GM19463 (cell line): ENCODE results near the gene NUDT4.
A peak's percentile ranks its signal among the peaks of the same experiment; 100 is the strongest.
"Not testable (repeated sequence)": the region's sequence is repeated elsewhere in the genome, so short reads cannot be mapped to it uniquely, and the experiment has no call there.

Source experiments
- ATAC-seq: cut with Tn5 transposase; IDR thresholded peaks from one replicate; pipeline ENCODE4 v1.9.1; 2021; ENCODE audit warnings: mild to moderate bottlenecking, moderate library complexity; ENCODE audit not compliant: unreplicated experiment

The NUDT4 gene

DNA sequence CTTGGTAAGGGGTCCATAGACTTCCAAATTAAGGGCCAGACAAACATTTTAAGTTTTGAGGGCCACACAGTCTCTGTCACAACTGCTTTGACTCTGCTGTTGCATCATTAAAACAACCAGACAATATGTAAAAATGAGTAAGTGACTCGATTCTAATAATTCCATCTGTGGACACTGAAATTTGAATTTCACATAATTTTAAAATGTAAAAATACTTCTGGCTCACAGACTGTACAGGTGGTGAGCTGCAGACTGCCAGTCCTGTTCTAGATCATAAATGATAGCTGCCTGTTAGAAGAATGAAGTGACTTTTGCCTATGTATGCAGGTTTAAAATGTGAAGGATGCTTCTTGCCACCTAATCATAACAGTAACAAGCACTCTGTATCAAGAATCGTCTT lies 15.7 kb downstream of the NUDT4 start:
- ATAC-seq, result no peak

DNA sequence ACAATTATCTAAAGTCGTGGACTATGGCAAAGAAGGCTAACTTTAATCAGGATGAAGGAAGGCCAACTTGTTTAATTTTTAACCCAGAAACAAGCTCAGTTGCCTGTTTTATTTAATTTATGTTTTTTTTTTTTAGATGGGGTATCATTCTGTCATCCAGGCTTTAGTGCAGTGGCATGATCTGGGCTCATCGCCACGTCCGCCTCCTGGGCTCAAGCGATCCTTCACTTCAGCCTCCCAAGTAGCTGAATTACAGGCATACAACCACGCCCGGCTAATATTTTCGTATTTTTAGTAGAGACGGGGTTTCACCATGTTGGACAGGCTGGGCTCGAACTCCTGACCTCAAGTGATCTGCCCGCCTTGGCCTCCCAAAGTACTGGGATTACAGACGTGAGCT lies 19.7 kb downstream of the NUDT4 start:
- no peak for ATAC-seq

DNA sequence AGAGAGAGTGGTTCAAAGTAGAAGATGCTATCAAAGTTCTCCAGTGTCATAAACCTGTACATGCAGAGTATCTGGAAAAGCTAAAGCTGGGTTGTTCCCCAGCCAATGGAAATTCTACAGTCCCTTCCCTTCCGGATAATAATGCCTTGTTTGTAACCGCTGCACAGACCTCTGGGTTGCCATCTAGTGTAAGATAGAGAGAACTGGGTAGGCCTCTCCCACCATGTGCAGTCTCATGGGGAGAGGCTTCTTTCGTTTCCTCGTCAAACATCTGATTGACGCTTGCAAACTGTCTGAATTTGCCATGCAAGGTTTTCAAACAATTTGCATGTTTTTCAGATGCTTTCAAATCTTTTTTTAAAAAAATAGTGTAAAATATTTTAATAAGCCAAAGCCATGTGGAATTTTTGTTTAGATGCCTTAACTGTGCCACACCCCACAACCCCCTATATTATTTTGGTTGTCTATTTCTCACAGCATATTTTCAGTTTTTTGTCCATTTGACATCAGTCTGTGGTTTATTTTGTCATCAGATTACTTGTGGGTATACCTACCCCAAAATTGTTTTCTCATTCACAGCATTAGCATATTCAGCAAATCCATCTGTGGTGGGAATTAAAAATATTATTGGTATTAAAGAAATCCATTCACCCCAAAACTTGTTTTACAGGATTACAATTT lies 21.6 kb downstream of the NUDT4 start:
- peak; percentile 94 for ATAC-seq

DNA sequence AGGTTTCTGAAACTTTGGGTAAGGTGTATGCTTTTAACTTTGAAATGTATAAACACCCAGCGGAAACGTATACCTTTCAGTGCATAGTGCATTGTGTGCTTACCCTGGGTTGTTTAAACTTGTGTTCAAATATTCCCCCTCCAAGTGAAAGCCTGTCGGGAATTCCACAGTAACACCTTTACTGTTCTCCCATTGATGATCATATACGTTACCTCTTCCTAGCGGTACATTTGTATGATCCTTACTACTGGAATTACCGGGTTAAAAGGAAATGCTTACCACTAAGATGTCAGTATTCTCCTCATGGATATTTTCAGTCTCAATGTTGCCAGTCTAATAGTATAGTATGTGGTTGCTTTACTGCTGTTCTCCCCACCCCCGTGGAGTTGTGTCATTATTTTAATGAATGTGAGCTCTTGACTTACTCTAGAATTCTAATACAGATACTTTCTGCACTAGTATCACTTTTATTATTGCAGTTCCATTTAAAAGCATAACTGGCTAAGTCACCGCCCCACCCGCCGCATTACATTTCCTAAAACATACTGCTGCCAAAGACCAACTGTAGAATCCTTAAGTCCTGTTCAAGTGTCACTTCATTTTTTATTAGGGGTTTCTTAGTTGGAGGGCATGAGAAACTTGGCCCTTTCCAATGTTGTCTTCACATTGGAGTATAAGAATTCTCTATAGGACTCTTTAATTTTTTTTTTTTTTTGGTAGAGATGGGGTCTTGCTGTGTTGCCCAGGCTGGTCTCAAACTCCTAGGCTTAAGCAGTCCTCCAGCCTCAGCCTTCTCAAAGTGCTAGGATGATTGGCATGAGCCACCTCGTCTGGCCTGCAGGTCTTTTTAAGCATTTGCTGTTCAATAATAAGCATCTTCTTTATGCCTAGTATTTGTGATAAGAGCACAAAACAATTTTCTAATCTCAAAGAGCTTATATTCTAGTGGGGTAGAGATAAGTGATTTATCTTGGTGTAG lies 24.9 kb downstream of the NUDT4 start:
- ATAC-seq, result no peak

DNA sequence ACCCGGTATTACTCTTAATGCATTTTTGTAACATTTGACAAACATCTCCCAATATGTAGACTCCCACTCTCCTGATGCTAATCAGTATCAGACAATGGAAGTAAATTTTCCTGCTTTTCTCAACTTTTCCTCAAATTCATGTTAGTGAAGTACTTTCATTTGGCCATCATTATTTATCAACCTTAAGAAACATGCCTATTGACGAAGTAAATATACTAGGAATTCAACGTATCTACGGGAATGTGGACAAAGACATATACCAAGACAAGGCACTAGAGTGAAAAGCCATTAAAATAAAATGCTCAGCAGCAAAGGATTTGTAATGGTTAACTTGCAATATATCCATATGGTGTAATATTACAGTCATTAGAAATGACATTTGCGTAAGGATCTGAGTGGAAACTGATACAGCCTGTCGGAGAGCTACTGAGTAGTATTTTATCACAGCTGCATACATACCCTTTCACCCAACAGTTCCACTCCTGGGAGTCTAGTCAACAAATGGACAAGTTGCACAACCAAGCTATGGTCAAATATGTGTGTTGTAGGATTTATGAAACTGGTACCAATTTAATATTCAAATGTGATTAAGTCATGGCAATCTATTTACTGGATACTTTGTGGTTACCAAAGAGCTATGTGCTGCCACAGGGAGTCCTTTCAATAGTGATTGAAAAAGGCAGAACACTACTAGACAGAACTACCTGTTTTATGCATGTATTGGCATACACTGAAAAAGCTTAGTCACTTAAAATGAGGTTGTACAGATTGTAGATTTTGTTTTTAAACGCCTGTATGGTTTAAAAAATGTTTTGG lies 26.5 kb downstream of the NUDT4 start:
- ATAC-seq, result no peak

DNA sequence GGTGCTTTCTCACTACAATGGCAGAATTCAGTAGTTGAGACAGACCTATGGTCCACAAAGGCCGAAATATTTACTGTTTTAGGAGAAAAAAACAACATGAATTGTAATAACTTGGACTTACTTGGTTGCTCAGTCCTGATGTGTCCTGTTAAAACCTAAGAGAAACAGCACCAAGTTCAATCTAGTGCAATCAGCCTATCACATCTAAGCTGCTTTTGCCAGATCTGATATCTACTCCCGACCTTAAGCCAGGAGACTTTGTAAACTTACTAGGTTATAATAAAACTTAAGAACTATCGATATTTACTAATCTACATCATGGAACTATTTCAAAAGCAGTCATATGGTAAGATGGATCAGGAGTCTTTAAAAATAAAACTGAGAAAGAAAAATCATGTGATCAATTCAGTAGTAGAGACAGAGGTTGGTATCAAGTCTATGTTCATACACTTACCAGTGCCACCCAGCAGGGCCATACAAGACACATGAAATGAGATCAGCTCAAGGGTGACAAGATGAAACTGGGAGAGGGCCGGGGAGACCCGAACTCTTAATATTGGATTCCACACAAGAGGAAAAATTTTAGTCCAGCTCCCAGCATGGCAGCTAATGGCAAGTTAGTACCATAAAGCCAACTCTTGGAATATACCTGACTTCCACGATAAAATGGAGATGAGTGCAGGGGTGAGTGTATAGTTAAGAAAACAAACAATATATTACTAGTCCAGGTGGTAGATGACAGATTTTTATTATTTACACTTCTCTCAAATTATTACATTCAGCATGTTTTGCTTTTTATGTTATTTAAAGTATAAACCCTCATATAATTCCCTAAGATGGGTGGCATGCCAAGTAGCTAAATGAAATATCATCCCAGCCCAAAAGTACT lies 27.5 kb downstream of the NUDT4 start:
- ATAC-seq, result no peak

DNA sequence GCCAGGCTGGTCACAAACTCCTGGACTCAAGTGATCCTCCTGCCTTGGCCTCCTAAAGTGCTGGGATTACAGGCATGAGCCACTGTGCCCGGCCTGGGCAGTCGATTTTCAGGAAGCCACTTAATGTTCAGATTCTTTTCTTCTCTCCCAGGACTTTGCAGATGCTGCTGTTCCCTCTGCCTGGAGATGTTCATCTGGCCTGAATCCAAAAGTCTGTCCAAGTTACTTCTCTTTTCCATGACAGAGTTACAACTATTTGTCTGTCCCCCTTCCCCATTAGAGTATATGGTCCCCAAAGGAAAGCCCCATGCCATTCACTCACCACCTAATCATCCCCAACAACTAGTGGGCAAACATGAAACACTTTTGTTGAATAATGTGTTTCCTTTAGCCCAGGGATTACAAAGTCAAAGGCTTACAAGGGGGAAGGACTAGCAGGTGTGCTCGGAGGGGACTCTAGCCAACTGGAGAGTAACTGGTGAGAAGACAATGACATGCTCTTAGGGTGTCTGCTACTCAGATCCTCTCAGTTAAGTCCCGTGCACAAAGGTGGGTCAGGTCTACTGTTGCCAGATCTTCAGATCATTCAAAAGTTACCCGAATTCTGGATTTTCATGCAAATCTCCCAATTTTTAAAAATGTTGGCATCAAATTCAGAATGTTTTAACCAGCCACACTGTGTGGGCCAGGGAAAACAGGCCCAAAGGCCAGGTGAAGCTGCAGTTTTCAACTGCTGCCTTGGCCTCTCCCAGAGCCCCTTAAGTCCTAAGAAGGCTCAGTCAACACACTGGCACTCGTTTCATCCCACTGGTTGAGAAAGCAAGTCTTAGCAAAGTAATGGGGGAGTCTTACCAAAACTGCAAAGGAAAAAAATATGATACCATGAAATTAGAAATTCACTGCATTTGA lies 29.6 kb downstream of the NUDT4 start:
- no peak for ATAC-seq

DNA sequence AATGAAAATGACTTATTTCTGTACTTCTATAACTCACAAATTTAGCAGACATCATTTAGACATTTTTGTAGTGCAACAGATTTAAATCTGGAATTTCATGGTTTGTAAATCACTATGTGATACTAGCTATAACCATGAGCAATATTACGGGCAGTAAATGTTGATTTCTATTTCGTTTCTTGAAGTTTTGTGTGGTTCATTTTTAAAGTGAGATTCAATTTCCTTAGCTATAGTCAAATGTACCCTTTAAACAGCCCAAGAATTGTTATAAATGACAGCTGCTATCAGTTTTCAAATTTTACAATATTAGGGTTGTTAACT lies 30.2 kb downstream of the NUDT4 start:
- ATAC-seq, result no peak

DNA sequence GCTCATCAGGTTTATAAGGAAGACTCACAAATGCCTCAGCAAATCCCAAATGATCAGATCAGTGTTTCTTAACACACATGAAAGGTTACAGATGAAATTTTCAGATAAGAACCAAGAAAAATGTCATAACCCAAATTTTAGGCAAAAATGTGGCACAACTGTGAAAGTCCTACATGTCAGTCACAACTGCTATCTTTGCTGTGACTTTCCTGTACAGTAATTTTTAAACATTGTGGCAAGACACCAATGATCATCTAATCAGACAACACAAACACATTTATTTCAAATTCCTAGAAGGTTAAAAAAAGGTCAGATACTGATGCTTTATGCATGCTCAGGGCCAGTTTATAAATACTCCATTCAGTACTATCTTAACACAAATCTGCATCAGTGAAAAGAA lies 31.1 kb downstream of the NUDT4 start:
- no peak for ATAC-seq

DNA sequence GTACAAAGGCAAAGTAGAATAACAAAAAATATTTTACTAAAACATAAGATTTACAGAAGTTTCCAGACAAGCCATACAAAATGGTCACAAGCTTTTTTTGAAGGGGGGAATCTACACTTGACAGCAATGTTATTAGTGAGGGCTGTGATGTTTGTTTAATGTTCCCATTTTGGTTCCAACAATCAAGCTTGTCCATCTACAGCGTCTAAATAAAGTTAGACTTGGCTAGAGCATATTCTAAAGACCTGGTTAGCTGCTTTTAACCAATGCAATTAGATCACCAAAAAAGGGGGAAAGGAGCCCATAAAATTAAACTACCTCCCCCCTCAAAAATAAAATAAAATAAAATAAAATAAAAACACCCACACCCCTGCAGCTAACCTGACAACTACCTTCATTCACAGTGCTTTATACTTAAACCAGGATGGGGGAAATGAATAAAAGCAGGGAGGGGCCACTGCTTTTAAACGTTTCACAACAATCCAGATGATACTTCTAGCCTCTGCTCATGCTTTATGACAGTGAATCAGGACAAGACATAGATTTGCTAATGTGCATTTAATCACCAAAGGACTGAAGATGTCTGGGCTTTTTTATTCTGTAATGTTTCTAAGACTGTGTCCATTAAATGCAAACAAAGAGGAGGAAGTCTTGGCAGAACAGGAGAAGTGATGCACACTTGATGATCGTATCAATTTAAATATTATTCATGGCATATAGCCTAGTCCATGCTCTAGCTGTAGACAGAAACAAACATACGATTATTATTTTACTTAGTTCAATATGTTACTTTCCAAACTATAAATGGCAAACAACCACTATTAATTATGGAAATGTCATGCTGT lies 31.8 kb downstream of the NUDT4 start:
- ATAC-seq, result not testable (repeated sequence)

DNA sequence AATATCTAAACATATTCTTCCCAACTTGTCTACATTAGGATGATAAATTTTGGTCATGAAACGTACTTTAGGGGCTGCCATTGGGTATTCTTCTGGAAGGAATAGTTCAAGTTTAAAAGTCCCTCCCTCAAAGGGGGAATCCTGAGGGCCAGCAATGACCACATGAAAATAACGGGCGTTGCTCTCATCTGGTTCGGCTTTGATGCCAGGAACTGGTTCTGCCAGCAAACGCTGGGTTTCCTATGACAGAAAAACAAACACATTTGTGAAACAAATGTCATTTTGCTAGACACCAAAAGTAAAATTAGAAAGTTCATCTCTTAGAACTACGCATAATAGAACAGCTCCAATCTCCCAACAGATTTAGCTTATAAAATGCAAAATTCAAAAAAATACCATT lies 33.3 kb downstream of the NUDT4 start:
- ATAC-seq, result not testable (repeated sequence)

DNA sequence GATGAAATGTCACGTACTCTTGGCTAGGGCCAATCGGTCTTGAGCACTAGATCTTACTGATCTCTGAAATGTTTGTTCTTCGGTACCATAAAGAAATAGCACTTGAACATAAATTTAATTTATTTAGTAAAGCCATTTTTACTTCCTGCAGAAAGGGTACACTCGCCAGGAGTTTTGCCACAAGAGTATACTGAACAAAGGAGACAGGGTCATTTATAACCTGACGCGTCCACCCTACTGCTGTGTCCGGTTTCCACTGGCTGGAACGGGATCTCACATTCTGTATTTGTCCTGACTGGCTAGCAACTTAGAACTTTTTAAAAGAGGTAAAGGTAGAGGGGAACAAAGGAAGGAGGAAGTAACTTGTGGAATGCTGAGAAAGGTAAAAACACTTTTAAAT lies 34.7 kb downstream of the NUDT4 start:
- not testable (repeated sequence) for ATAC-seq

DNA sequence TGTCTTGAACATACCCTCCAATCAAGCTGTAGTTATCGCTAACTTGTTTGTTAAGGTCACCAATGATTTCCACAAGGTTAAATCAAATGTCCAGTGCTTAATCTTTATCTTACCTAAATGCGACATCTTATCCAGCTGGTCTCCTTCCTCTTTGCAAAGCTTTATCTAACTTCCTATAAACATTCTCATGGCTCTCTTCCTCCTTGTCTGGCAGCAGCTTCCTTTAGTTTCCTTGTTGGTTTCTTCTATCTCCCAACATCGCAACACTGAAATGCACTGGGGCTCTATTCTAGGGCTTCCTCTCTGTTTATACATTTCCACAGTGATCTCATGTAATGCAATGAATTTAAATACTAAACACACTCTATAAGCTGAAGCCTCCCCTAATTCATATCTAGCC lies 35.3 kb downstream of the NUDT4 start:
- no peak for ATAC-seq

DNA sequence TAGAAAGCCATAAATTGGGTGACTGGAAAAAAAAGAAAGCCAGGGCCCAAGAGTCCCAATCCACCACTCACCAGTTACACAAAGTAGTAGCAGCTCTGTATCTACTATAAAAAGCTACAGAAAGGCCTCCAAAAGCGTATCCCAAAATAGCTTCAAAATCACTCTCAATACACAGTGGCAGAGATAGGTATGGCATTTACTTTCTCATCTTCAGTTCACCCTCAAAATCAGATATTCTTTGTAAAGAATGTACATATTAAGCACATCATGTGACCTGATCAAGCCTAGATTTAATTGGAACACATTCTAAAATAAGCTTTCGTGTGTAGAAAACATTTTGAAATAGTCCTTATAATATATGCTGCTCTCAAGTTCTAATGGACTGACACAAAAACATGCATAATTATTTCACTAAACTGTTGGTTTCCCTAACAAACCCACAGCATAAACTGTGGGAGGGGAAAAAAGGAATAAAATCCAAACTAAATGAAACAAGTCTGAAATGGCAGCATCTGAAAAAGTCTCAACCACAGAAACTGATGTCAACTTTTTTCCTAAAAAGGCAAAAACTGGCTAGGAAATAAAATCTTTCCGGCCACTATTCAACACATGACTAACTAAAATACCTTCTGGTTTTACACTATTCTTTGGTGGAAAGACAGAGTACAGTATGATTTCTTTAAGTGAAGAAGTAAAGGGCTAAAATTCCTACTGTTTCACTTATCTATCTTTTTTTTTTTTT lies 38.2 kb downstream of the NUDT4 start:
- no peak for ATAC-seq

DNA sequence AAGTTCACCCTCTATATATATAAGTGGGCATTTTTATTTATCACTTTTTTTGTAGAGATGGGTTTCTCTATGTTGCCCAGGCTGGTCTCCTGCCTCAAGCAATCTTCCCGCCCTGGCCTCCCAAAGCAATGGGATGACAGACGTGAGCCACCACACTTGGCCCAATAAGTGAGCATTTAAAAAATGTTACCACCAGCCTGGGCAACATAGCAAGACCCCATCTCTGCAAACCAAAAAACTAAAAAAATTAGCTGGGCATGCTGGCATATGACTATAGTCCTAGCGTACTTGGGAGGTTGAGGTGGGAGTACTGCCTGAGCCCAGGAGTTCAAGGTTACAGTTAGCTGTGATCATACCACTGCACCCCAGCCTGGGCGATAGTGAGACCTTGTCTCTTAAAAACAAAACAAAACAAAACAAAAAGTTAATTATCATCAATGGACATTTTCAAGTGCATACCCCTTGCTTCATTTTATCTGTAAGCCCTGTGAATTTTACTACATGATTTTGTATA lies 40.3 kb downstream of the NUDT4 start:
- no peak for ATAC-seq

DNA sequence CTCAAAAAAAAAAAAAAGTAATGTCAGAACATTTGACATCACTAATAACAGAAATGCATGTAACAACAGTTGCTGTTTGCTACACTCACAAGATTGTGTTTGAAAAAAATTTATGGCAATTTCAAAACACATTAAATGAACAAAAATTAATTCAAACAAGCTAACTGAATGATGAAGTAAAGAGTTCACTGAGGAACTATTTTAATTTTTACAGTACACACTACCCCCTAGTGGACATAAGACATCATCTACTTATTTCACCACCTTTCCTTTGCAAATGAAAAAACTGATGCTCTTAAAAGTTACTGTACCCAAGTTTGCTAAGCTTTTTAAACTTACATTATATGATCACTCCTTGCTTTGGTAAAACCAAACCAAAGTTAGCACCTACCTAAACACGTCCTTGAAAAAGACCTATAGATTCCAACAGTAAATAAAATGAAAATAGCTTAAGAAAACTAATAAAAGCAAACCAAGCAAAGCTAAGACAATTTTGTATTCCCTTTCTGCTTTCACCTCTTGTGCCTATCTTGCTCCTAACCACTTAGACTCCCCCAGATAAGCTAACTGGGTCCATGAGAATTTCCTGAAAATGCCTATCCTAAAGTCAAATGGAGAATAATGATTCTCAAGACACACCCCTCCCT lies 41.8 kb downstream of the NUDT4 start:
- ATAC-seq, result no peak

DNA sequence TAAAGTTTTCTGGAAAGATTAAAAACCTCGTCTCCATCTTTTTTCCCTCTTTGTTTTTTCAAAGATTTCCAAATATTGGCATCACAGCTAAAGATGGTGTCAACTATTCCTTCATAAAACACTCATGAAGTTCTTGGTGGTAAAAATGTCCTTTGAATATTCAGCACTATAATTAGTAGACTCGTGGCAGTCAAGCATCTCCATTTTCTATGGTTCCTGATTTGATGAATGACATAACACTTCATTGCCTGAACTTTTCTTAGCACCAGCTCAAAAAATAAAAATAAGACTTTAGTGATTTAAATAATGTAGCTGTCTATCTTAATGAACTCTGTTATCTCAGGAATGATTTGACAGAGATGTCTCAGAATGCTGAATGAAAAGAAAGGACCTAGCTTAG lies 44.3 kb downstream of the NUDT4 start:
- no peak for ATAC-seq
